ENCODE measurements around the gene NAT14.

Gene NAT14

DNA sequence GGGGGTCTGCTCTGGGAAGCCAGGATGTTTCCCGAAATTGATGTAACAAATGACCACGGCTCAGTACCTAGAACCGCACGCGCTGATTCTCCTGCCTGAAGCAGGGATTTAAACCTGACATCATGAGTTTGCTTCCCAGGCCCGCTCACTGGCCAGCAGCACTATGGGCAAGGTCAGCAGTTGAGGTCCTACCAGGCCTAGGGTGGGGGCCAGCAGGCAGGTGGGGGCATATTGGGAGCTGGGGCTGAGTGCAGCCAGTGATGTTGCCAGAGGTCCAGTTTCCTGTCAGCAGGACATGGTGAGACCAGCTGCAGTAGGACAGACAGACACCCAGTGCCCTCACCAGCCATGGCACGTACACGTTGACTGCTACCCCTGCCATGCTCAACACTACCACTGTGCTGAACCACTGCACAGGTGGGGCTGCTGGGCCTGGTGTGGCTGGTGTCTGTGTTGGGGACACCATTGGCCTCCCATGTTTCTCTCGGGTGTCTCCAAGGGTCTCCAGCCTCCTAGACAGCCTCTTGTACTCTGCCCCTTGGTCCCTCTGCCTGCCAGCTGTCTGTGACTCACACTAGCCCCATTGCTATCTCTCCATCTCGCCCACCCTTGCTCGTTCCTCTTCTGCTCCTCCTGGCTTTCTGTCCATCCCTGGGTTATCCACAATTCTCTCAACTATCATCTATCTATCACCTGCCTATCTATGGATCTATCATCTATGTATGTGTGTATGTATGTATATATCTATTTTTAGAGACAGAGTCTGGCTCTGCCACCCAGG, 19.3 kb upstream of the NAT14 start:
- TF ChIP-seq SPI1 (IDR thresholded peaks at IDR 0.05; ENCODE audit: low read depth, low read length): no peak
- no peak for TF ChIP-seq POU2F2 (IDR thresholded peaks at IDR 0.05; ENCODE audit: low read depth, low read length)
- TF ChIP-seq POLR2A (IDR thresholded peaks at IDR 0.05; ENCODE audit: low read depth, low read length): no peak
- TF ChIP-seq TAF1 (IDR thresholded peaks at IDR 0.05; ENCODE audit: low read depth, low read length): no peak
- TF ChIP-seq POLR2AphosphoS5 (IDR thresholded peaks at IDR 0.05; ENCODE audit: low read depth, low read length): no peak
- no peak for TF ChIP-seq PAX5 (IDR thresholded peaks at IDR 0.05; ENCODE audit: insufficient read depth, low read length, severe bottlenecking)
- FAIRE-seq: no peak
- no peak for DNase-seq (ENCODE audit: insufficient read length, low spot score)

DNA sequence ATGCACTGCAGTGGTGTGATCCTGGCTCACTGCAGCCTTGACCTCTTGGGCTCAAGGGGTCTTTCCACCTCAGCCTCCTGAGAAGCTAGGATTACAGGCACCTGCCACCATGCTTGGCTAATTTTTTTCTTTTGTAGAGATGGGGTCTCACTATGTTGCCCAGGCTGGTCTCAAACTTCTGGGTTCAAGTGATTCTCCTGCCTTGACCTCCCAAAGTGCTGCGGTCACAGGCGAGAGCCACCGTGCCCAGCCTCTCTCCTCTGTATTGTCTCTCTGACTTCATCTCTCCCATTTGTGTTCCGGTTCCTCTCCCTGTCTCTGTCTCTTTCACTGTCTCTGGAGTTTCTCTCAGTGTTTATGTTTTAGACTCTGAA, 18.8 kb upstream of the NAT14 start:
- TF ChIP-seq TAF1 (IDR thresholded peaks at IDR 0.05; ENCODE audit: low read depth, low read length) (no peak), POLR2A (IDR thresholded peaks at IDR 0.05; ENCODE audit: low read depth, low read length) (no peak), SPI1 (IDR thresholded peaks at IDR 0.05; ENCODE audit: low read depth, low read length) (no peak), POLR2AphosphoS5 (IDR thresholded peaks at IDR 0.05; ENCODE audit: low read depth, low read length) (no peak), PAX5 (IDR thresholded peaks at IDR 0.05; ENCODE audit: insufficient read depth, low read length, severe bottlenecking) (no peak), POU2F2 (IDR thresholded peaks at IDR 0.05; ENCODE audit: low read depth, low read length) (no peak)

DNA sequence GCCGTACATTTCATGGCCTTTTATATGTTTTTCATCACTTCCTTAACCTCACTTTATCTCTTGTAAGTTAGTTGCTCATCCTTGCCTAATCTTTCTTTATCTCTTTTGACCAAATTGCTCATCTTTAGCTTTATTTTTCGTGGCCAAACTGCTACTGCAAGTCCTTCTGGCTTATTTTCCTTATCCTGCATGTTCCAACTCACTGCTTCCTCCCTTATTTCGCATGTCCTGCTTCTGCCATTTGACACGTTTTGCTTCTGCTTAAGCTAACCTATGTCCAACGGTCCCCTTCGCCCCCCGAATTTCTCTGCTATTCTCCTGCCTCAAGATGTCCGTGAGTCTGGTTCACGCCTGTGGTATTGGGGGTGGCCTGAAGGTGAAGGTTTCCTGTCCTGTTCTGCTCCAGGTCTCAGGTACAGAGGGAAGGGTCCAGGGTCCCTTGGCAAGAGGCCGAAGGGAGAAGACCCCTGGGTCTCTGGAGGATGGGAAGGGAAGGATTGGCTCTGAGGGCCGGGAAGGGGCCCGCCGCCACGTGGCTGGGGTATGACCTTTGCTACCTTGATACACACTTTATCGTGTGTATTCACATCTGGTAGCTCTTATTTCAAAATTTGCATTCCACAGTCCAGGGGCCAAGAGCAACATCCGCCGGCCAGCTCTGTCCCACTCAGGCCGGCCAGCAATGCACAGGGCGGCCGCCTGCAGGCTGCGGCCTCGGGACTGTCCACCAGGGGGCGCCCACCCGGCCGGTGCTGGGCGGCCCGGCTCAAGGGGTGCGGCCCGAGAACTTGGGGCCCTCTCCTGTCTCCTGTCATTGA, 17.5 kb upstream of the NAT14 start:
- FAIRE-seq (peak; percentile 71), DNase-seq (ENCODE audit: insufficient read length, low spot score) (peak; percentile 89)
- no peak for TF ChIP-seq TAF1 (IDR thresholded peaks at IDR 0.05; ENCODE audit: low read depth, low read length)
- no peak for TF ChIP-seq POLR2AphosphoS5 (IDR thresholded peaks at IDR 0.05; ENCODE audit: low read depth, low read length)
- TF ChIP-seq PAX5 (IDR thresholded peaks at IDR 0.05; ENCODE audit: insufficient read depth, low read length, severe bottlenecking): no peak

More for the DNA sequence above, 18.8 kb upstream of the NAT14 start:
- DNase-seq (ENCODE audit: insufficient read length, low spot score) (no peak), FAIRE-seq (no peak)

DNA sequence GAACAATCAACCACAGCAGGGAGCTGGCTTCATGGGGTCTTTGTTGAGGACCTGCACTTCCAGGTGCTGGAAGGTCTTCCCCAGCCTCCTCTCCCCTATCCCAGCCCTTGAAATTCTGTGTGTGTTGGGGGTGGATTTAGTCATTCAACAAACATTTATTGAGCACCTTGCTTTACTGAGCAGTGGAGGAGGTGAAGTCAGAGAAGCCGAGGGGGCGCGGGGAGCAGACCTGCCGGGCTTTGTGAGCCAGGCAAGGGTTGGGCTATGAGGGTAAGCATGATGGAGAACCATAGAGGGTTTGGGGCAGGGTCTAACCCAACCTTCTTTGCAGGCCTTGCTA, 17.0 kb upstream of the NAT14 start:
- no peak for FAIRE-seq
- TF ChIP-seq POLR2A (IDR thresholded peaks at IDR 0.05; ENCODE audit: low read depth, low read length) (no peak), TAF1 (IDR thresholded peaks at IDR 0.05; ENCODE audit: low read depth, low read length) (no peak), PAX5 (IDR thresholded peaks at IDR 0.05; ENCODE audit: insufficient read depth, low read length, severe bottlenecking) (no peak), POU2F2 (IDR thresholded peaks at IDR 0.05; ENCODE audit: low read depth, low read length) (no peak), POLR2AphosphoS5 (IDR thresholded peaks at IDR 0.05; ENCODE audit: low read depth, low read length) (no peak), SPI1 (IDR thresholded peaks at IDR 0.05; ENCODE audit: low read depth, low read length) (no peak)
- no peak for DNase-seq (ENCODE audit: insufficient read length, low spot score)

DNA sequence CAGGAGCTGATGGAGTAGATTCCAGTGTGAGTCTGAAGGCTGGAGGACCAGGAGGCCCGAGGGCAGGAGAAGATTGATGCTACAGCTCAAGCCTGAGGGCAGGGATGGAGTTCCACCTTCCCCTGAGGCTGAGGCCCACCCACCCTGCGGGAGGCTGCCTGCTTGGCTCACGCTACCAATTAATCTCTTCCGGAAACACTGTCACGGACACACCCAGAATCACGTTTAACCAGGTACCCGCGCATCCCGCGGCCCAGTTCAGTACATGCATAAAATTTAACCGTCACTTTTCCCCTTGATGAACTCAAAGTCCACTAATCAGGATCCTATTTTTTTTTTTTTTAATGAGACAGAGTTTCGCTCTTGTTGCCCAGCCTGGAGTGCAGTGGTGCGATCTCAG, 13.7 kb upstream of the NAT14 start:
- no peak for FAIRE-seq
- no peak for DNase-seq (ENCODE audit: insufficient read length, low spot score)
- TF ChIP-seq POLR2AphosphoS5 (IDR thresholded peaks at IDR 0.05; ENCODE audit: low read depth, low read length) (no peak), PAX5 (IDR thresholded peaks at IDR 0.05; ENCODE audit: insufficient read depth, low read length, severe bottlenecking) (no peak), POU2F2 (IDR thresholded peaks at IDR 0.05; ENCODE audit: low read depth, low read length) (no peak), TAF1 (IDR thresholded peaks at IDR 0.05; ENCODE audit: low read depth, low read length) (no peak), POLR2A (IDR thresholded peaks at IDR 0.05; ENCODE audit: low read depth, low read length) (no peak), SPI1 (IDR thresholded peaks at IDR 0.05; ENCODE audit: low read depth, low read length) (no peak)

DNA sequence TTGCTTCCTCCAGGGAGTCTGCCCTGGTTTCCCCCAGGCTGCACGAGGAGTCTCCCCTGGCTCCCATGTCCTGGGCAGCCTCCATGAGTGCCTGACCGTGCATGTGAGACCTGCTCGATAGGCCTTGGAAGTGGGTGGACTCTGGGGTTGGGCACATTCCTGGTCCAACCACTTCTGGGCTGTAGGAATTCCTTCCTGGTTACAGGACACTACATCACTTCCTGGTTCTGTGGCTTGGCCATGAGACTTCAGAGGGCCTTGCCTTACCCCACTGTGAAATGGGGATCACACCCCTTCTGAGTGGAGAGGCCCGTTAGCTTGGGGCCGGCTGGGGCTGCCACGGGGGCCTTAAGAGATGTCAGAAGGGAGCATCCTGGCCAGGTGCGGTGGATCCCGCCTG, 12.5 kb upstream of the NAT14 start:
- no peak for DNase-seq (ENCODE audit: insufficient read length, low spot score)
- no peak for FAIRE-seq
- TF ChIP-seq POU2F2 (IDR thresholded peaks at IDR 0.05; ENCODE audit: low read depth, low read length) (no peak), POLR2AphosphoS5 (IDR thresholded peaks at IDR 0.05; ENCODE audit: low read depth, low read length) (no peak), SPI1 (IDR thresholded peaks at IDR 0.05; ENCODE audit: low read depth, low read length) (no peak), TAF1 (IDR thresholded peaks at IDR 0.05; ENCODE audit: low read depth, low read length) (no peak), POLR2A (IDR thresholded peaks at IDR 0.05; ENCODE audit: low read depth, low read length) (no peak), PAX5 (IDR thresholded peaks at IDR 0.05; ENCODE audit: insufficient read depth, low read length, severe bottlenecking) (no peak)

DNA sequence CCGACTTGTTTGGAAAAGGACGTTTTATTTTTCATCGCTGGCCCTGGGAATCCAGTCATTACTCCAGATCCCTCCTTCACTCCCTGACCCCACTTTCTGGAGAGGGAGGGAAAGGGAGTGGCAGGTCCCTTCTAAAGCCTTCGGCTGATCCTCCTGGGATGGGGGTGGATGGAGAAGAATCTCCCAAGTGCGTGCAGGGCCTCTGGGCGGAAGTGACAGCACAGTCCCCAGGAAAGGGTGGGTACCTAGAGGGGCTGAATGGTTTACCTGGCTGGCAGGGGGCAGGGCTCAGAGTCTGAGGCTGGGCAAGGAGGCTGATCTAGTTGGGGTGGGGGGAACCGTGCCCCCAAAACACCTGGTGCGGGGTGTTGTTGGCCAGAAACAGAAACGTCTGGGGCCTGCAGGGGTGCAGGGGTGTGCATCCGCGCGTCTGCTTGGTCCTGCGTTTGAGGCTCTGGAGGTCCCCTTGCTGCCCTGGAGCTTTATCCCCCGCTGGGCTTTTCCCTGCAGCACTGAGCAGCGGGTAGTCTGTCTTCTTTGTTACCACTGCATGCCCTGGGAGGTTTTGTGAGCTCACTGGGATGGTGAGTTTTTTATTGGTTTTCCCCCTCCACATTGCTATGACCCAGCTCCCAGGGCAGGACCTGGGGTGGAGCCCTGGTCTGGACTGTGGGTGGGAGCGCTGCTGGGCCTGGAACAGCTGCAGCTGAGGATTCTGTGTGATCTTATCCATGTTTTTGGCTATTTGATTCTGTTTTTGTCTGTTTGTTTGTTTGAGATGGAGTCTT, 11.6 kb upstream of the NAT14 start:
- DNase-seq (ENCODE audit: insufficient read length, low spot score): no peak
- no peak for TF ChIP-seq POLR2AphosphoS5 (IDR thresholded peaks at IDR 0.05; ENCODE audit: low read depth, low read length)
- TF ChIP-seq POU2F2 (IDR thresholded peaks at IDR 0.05; ENCODE audit: low read depth, low read length): no peak
- no peak for TF ChIP-seq TAF1 (IDR thresholded peaks at IDR 0.05; ENCODE audit: low read depth, low read length)
- no peak for TF ChIP-seq SPI1 (IDR thresholded peaks at IDR 0.05; ENCODE audit: low read depth, low read length)
- no peak for TF ChIP-seq PAX5 (IDR thresholded peaks at IDR 0.05; ENCODE audit: insufficient read depth, low read length, severe bottlenecking)
- no peak for TF ChIP-seq POLR2A (IDR thresholded peaks at IDR 0.05; ENCODE audit: low read depth, low read length)
- no peak for FAIRE-seq

DNA sequence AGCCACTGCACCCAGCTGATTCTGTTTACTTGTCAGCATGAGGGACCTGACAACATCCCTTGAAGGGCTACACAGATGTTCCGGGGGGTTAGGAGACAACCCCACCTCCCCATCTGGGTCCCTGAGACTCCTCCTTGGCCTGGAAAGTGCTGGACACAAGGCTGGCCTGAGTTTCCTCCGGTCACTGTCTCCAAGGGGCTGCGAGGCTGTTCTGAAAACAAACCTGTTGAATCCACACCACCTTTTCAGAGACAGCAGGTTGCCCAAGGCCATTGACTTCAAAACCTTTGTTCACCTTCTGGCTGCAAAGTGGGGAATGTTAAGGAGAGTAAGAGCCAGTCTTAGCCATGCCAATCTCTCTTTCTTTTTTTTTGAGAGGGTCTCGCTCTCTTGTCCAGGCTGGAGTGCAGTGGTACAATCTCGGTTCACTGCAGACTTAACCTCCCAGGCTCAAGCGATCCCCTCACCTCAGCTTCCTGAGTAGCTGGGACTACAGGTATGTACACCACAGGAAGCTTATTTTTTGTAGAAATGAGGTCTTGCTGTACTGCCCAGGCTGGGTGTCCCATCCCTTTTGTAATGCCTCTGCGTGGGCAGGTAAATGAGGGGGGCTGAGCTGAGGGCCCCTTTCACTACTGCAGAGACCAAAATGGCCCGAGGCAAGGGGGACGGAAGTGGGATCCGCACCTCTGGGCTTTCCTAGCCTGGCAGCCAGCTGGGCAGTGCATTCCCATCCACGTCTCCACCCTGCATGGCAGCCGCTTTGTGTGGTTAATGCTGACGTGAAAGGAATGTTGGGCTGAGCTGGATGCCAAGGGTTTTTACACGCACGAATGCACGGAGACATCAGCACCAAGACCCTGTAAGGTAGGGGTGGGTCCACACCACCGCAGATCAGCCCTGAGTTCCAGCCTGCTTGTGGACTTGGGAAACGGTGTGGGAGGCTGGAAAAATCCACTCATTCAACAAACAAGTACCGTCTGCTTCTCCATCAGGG, 10.4 kb upstream of the NAT14 start:
- no peak for DNase-seq (ENCODE audit: insufficient read length, low spot score)
- TF ChIP-seq SPI1 (IDR thresholded peaks at IDR 0.05; ENCODE audit: low read depth, low read length) (no peak), POU2F2 (IDR thresholded peaks at IDR 0.05; ENCODE audit: low read depth, low read length) (no peak), POLR2AphosphoS5 (IDR thresholded peaks at IDR 0.05; ENCODE audit: low read depth, low read length) (no peak), PAX5 (IDR thresholded peaks at IDR 0.05; ENCODE audit: insufficient read depth, low read length, severe bottlenecking) (no peak), POLR2A (IDR thresholded peaks at IDR 0.05; ENCODE audit: low read depth, low read length) (no peak), TAF1 (IDR thresholded peaks at IDR 0.05; ENCODE audit: low read depth, low read length) (no peak)
- FAIRE-seq: no peak

All from GM12891 (cell line).